ENCODE results near the gene USP3. TPM values are rescaled to one million over a fixed set of nuclear protein-coding genes. Genes with fewer than 3 reads are reported as not detected.

USP3 gene
- total RNA-seq, 4 donors from 2014 or later = 26.5 to 96.3 (median 65.8) TPM

DNA sequence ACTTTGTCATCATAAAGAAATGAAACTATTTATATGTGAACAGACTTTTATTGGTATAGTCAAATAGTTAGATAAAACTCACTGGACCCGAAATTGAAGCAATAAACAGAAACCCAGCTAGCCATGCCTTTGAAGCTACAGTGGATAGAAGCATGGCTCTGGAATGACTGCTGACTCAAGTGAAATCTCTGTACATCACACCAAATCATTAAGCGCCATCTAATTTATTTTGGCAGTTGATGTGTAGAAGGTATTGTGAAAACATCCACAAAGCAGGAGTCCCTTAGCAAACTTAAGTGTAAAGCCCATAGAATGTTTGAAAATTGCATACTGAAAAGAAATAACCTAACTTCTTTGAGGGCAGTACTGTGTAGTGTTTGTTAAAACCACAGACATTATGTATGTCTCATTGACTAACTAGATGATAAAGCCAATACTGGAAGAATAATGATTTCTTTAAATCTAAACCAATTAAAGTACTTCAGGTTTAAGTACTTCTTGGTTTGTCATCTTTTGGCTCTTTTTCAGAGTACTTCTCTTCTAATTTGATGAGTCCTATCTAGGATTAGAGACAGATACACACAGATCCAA lies 50.0 kb downstream of the USP3 start:
- peaks cover 0 to 6% of the 10 kb centered on the region in 2 donors for H3K4me1 ChIP-seq

DNA sequence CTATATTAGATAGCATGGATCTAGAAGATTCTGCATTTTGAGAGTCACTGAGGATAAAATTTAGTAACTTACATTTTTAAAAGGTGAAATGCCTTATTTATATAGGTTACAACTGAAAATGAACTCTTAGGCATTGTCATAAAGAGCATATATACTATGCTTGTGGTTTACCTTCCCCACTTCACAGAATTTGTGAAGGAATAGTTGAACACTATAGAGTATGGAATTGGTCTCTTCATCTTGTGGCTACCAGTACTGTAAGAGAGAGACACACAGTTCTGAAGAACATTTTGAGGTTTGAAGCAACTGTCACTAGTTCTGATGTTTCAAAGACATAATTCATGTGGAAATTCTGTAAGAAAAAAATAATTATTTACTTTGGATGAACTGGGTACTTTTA lies 51.1 kb downstream of the USP3 start:
- no peaks in the 10 kb centered on the region for H3K27me3 ChIP-seq
- no peak overlapping the region for H3K4me3 ChIP-seq
- H3K36me3 ChIP-seq = no peaks in the 10 kb centered on the region
- H3K27ac ChIP-seq = no peak overlapping the region
- H3K4me1 ChIP-seq = peaks cover 0 to 6% of the 10 kb centered on the region in 2 donors
- TF ChIP-seq, protein P1, sequence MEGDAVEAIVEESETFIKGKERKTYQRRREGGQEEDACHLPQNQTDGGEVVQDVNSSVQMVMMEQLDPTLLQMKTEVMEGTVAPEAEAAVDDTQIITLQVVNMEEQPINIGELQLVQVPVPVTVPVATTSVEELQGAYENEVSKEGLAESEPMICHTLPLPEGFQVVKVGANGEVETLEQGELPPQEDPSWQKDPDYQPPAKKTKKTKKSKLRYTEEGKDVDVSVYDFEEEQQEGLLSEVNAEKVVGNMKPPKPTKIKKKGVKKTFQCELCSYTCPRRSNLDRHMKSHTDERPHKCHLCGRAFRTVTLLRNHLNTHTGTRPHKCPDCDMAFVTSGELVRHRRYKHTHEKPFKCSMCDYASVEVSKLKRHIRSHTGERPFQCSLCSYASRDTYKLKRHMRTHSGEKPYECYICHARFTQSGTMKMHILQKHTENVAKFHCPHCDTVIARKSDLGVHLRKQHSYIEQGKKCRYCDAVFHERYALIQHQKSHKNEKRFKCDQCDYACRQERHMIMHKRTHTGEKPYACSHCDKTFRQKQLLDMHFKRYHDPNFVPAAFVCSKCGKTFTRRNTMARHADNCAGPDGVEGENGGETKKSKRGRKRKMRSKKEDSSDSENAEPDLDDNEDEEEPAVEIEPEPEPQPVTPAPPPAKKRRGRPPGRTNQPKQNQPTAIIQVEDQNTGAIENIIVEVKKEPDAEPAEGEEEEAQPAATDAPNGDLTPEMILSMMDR (IDR thresholded peaks at IDR 0.05) = no peak
- TF ChIP-seq POLR2A (IDR thresholded peaks at IDR 0.05) = no peak
- DNase-seq = no peak
- intact Hi-C loops (cut with DNase I; ENCODE audit: low total_unique reads) = no loop called here
- no peaks in the 10 kb centered on the region for H3K9me3 ChIP-seq

More for the DNA sequence above, 50.0 kb downstream of the USP3 start:
- H3K9me3 ChIP-seq = no peaks in the 10 kb centered on the region
- intact Hi-C loops (cut with DNase I; ENCODE audit: low total_unique reads) = no loop called here
- H3K4me3 ChIP-seq = no peak overlapping the region
- TF ChIP-seq, protein P1 (IDR thresholded peaks at IDR 0.05) = no peak
- no peak for TF ChIP-seq POLR2A (IDR thresholded peaks at IDR 0.05)
- no peak for DNase-seq
- H3K27me3 ChIP-seq = no peaks in the 10 kb centered on the region
- H3K36me3 ChIP-seq = no peaks in the 10 kb centered on the region
- H3K27ac ChIP-seq = no peak overlapping the region

GRCh38 chr15:63556246-63556645 lies 51.9 kb downstream of the USP3 start:
- DNase-seq = no peak
- H3K4me3 ChIP-seq = no peak overlapping the region
- no peaks in the 10 kb centered on the region for H3K36me3 ChIP-seq
- intact Hi-C loops (cut with DNase I; ENCODE audit: low total_unique reads) = no loop called here
- TF ChIP-seq, protein P1 (IDR thresholded peaks at IDR 0.05) = no peak
- no peak for TF ChIP-seq POLR2A (IDR thresholded peaks at IDR 0.05)
- peaks cover 0 to 6% of the 10 kb centered on the region in 2 donors for H3K4me1 ChIP-seq
- no peaks in the 10 kb centered on the region for H3K9me3 ChIP-seq
- H3K27ac ChIP-seq = no peak overlapping the region
- H3K27me3 ChIP-seq = no peaks in the 10 kb centered on the region

DNA sequence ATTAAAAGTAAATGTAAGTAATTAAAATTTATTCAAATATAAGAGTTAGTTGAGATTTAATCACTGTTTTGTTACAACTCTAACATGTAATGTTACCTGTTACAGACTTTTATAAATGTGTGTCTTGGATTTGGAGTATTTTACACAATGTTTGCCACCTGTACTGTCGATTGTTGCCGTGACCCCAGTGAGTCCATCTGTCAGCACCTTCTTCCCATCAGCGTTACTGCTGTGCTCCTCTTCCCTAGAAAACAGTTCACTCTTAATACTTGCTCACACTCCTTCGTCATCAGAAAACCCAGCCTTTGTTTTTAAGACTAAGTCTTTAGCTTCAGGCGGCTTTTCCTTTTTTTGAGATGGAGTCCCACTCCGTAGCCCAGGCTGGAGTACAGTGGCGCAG lies 52.3 kb downstream of the USP3 start:
- Histone ChIP-seq H3K36me3 (no peaks in the 10 kb centered on the region), H3K27me3 (no peaks in the 10 kb centered on the region), H3K4me3 (no peak overlapping the region), H3K27ac (no peak overlapping the region), H3K9me3 (no peaks in the 10 kb centered on the region), H3K4me1 (peaks cover 0 to 6% of the 10 kb centered on the region in 2 donors)
- no peak for DNase-seq
- TF ChIP-seq, protein P1 (IDR thresholded peaks at IDR 0.05) = no peak
- no peak for TF ChIP-seq POLR2A (IDR thresholded peaks at IDR 0.05)
- intact Hi-C loops (cut with DNase I; ENCODE audit: low total_unique reads) = no loop called here

DNA sequence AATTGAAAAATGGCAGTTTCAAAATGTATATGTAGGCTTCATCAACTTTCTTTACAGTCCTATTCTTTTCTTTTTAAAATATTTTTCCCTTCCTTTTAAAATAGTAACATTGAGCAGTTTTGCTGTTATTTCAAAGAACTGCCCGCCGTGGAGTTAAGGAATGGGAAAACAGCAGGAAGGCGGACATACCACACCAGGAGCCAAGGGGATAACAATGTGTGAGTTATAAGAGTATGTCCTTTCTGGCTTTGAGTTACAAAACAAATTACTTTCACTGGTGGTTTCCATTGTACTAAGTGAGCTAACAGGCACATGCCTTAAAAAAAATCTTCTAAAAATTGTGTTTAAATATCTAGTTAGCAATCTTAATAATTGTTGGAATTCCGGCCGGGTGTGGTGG lies 55.4 kb downstream of the USP3 start:
- no peaks in the 10 kb centered on the region for H3K36me3 ChIP-seq
- H3K9me3 ChIP-seq = no peaks in the 10 kb centered on the region
- H3K4me1 ChIP-seq = no peaks in the 10 kb centered on the region
- no peak overlapping the region for H3K4me3 ChIP-seq
- no peak overlapping the region for H3K27ac ChIP-seq
- H3K27me3 ChIP-seq = no peaks in the 10 kb centered on the region
- no peak for TF ChIP-seq POLR2A (IDR thresholded peaks at IDR 0.05)
- TF ChIP-seq, protein P1 (IDR thresholded peaks at IDR 0.05) = no peak
- intact Hi-C loops (cut with DNase I; ENCODE audit: low total_unique reads) = no loop called here
- DNase-seq = no peak
